ENCODE data around the gene SPTLC3.

SPTLC3 gene

GRCh38 chr20:12984069-12984765 lies 24.6 kb upstream of the SPTLC3 start:
- FAIRE-seq (no peak), DNase-seq (ENCODE audit: insufficient read length, low spot score) (no peak)
- TF ChIP-seq POLR2AphosphoS5 (IDR thresholded peaks at IDR 0.05; ENCODE audit: low read depth, low read length) (no peak), POU2F2 (IDR thresholded peaks at IDR 0.05; ENCODE audit: low read depth, low read length) (no peak), TAF1 (IDR thresholded peaks at IDR 0.05; ENCODE audit: low read depth, low read length) (no peak), PAX5 (IDR thresholded peaks at IDR 0.05; ENCODE audit: insufficient read depth, low read length, severe bottlenecking) (no peak), POLR2A (IDR thresholded peaks at IDR 0.05; ENCODE audit: low read depth, low read length) (no peak), SPI1 (IDR thresholded peaks at IDR 0.05; ENCODE audit: low read depth, low read length) (no peak)

GRCh38 chr20:12984863-12985262 lies 23.9 kb upstream of the SPTLC3 start:
- DNase-seq (ENCODE audit: insufficient read length, low spot score) (no peak), FAIRE-seq (no peak)
- no peak for TF ChIP-seq POLR2AphosphoS5 (IDR thresholded peaks at IDR 0.05; ENCODE audit: low read depth, low read length)

- DNase-seq (ENCODE audit: insufficient read length, low spot score) (no peak), FAIRE-seq (no peak)
- no peak for TF ChIP-seq SPI1 (IDR thresholded peaks at IDR 0.05; ENCODE audit: low read depth, low read length)
- TF ChIP-seq POU2F2 (IDR thresholded peaks at IDR 0.05; ENCODE audit: low read depth, low read length) = no peak
- TF ChIP-seq TAF1 (IDR thresholded peaks at IDR 0.05; ENCODE audit: low read depth, low read length) = no peak
- no peak for TF ChIP-seq POLR2A (IDR thresholded peaks at IDR 0.05; ENCODE audit: low read depth, low read length)
- no peak for TF ChIP-seq POLR2AphosphoS5 (IDR thresholded peaks at IDR 0.05; ENCODE audit: low read depth, low read length)
These were observed 21.5 kb upstream of the SPTLC3 start for GRCh38 chr20:12987261-12987660.

DNA sequence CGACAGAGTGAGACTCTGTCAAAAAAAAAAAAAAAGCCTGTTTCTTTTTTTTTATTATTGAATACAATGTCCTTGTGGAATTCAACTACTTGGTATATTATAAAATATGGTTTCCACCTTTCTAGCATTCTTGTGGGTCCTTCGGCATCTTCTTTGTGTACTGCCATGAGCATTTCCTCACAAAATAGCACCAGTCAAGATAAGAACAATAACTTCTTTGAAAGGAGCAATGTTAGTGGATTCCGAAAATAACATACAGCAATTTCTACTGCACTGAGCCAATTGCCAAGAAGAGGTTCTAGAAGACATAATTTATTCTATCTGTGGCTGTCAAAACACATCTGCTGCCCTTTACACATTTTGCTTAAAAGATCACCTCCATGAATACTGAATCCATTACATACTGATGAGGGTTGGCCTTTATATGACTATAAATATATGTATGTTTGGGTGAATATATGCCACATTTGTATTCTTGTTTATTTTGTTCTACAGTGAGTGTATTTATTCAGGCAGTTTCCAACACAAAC lies 19.1 kb upstream of the SPTLC3 start:
- no peak for DNase-seq (ENCODE audit: insufficient read length, low spot score)
- FAIRE-seq = no peak
- TF ChIP-seq POLR2A (IDR thresholded peaks at IDR 0.05; ENCODE audit: low read depth, low read length) (no peak), TAF1 (IDR thresholded peaks at IDR 0.05; ENCODE audit: low read depth, low read length) (no peak), SPI1 (IDR thresholded peaks at IDR 0.05; ENCODE audit: low read depth, low read length) (no peak), PAX5 (IDR thresholded peaks at IDR 0.05; ENCODE audit: insufficient read depth, low read length, severe bottlenecking) (no peak), POLR2AphosphoS5 (IDR thresholded peaks at IDR 0.05; ENCODE audit: low read depth, low read length) (no peak), POU2F2 (IDR thresholded peaks at IDR 0.05; ENCODE audit: low read depth, low read length) (no peak)

GRCh38 chr20:12997128-12997655 lies 11.6 kb upstream of the SPTLC3 start:
- FAIRE-seq = no peak
- no peak for DNase-seq (ENCODE audit: insufficient read length, low spot score)
- no peak for TF ChIP-seq POLR2A (IDR thresholded peaks at IDR 0.05; ENCODE audit: low read depth, low read length)
- no peak for TF ChIP-seq SPI1 (IDR thresholded peaks at IDR 0.05; ENCODE audit: low read depth, low read length)
- no peak for TF ChIP-seq POLR2AphosphoS5 (IDR thresholded peaks at IDR 0.05; ENCODE audit: low read depth, low read length)
- TF ChIP-seq TAF1 (IDR thresholded peaks at IDR 0.05; ENCODE audit: low read depth, low read length) = no peak
- TF ChIP-seq PAX5 (IDR thresholded peaks at IDR 0.05; ENCODE audit: insufficient read depth, low read length, severe bottlenecking) = no peak
- no peak for TF ChIP-seq POU2F2 (IDR thresholded peaks at IDR 0.05; ENCODE audit: low read depth, low read length)

GRCh38 chr20:12998046-12998445 lies 10.7 kb upstream of the SPTLC3 start:
- FAIRE-seq (no peak), DNase-seq (ENCODE audit: insufficient read length, low spot score) (no peak)
- TF ChIP-seq POLR2A (IDR thresholded peaks at IDR 0.05; ENCODE audit: low read depth, low read length) (no peak), PAX5 (IDR thresholded peaks at IDR 0.05; ENCODE audit: insufficient read depth, low read length, severe bottlenecking) (no peak), POLR2AphosphoS5 (IDR thresholded peaks at IDR 0.05; ENCODE audit: low read depth, low read length) (no peak), TAF1 (IDR thresholded peaks at IDR 0.05; ENCODE audit: low read depth, low read length) (no peak), SPI1 (IDR thresholded peaks at IDR 0.05; ENCODE audit: low read depth, low read length) (no peak), POU2F2 (IDR thresholded peaks at IDR 0.05; ENCODE audit: low read depth, low read length) (no peak)

DNA sequence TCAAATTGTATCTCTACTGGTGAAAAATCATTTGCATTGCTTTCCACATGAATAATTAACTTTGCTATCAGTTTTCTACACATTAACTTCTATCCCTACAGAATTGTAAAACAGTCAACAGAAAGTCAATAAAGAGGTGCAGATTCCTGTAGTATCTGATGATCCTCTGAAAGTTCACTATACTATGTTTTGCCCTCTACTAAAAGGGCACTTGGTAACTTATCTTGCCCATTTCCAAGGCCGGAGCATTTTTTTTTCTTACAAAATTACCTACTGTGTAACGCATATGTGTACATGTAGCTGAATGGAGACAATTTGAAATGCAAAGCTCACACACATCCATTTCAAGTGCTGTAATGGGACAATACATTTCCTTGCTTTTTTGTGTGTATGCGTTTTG lies 9.6 kb upstream of the SPTLC3 start:
- TF ChIP-seq PAX5 (IDR thresholded peaks at IDR 0.05; ENCODE audit: insufficient read depth, low read length, severe bottlenecking) (no peak), POLR2A (IDR thresholded peaks at IDR 0.05; ENCODE audit: low read depth, low read length) (no peak), POLR2AphosphoS5 (IDR thresholded peaks at IDR 0.05; ENCODE audit: low read depth, low read length) (no peak), POU2F2 (IDR thresholded peaks at IDR 0.05; ENCODE audit: low read depth, low read length) (no peak), TAF1 (IDR thresholded peaks at IDR 0.05; ENCODE audit: low read depth, low read length) (no peak), SPI1 (IDR thresholded peaks at IDR 0.05; ENCODE audit: low read depth, low read length) (no peak)
- DNase-seq (ENCODE audit: insufficient read length, low spot score) (no peak), FAIRE-seq (no peak)

- no peak for FAIRE-seq
- TF ChIP-seq POLR2AphosphoS5 (IDR thresholded peaks at IDR 0.05; ENCODE audit: low read depth, low read length) = no peak
- no peak for TF ChIP-seq POU2F2 (IDR thresholded peaks at IDR 0.05; ENCODE audit: low read depth, low read length)
- TF ChIP-seq SPI1 (IDR thresholded peaks at IDR 0.05; ENCODE audit: low read depth, low read length) = no peak
- no peak for TF ChIP-seq PAX5 (IDR thresholded peaks at IDR 0.05; ENCODE audit: insufficient read depth, low read length, severe bottlenecking)
- no peak for DNase-seq (ENCODE audit: insufficient read length, low spot score)
These were observed 6.5 kb upstream of the SPTLC3 start for GRCh38 chr20:13002251-13002650.

- TF ChIP-seq POU2F2 (IDR thresholded peaks at IDR 0.05; ENCODE audit: low read depth, low read length) (no peak), POLR2AphosphoS5 (IDR thresholded peaks at IDR 0.05; ENCODE audit: low read depth, low read length) (no peak), PAX5 (IDR thresholded peaks at IDR 0.05; ENCODE audit: insufficient read depth, low read length, severe bottlenecking) (no peak)
- DNase-seq (ENCODE audit: insufficient read length, low spot score) (no peak), FAIRE-seq (no peak)
These were observed 1.9 kb upstream of the SPTLC3 start for GRCh38 chr20:13006825-13007224.

GRCh38 chr20:13007596-13007995 lies 1.2 kb upstream of the SPTLC3 start:
- no peak for FAIRE-seq
- TF ChIP-seq PAX5 (IDR thresholded peaks at IDR 0.05; ENCODE audit: insufficient read depth, low read length, severe bottlenecking) = no peak
- TF ChIP-seq SPI1 (IDR thresholded peaks at IDR 0.05; ENCODE audit: low read depth, low read length) = no peak
- TF ChIP-seq POU2F2 (IDR thresholded peaks at IDR 0.05; ENCODE audit: low read depth, low read length) = no peak
- no peak for TF ChIP-seq POLR2AphosphoS5 (IDR thresholded peaks at IDR 0.05; ENCODE audit: low read depth, low read length)
- TF ChIP-seq TAF1 (IDR thresholded peaks at IDR 0.05; ENCODE audit: low read depth, low read length) = no peak
- no peak for TF ChIP-seq POLR2A (IDR thresholded peaks at IDR 0.05; ENCODE audit: low read depth, low read length)
- no peak for DNase-seq (ENCODE audit: insufficient read length, low spot score)
